ENCODE data around the gene DSTN. TPM values are rescaled to one million over a fixed set of nuclear protein-coding genes. Genes with fewer than 3 reads are reported as not detected.
A peak's percentile ranks its signal among the peaks of the same experiment; 100 is the strongest.

DSTN gene
- total and polyA plus RNA-seq, 9 of the 15 experiments (the other 6 are each of a cell fraction or from before 2014, with no cell fraction given), result 25.7 to 88.3 (median 61.0) TPM

GRCh38 chr20:17558154-17558940 is 11.5 kb upstream of the DSTN start:
- peak overlapping the region; percentile 86 for H2AFZ ChIP-seq (ENCODE audit: low read depth, low read length)
- peak; percentile 86 for ATAC-seq
- in situ Hi-C loops (cut with MboI), result no loop called here
- ChIA-PET POLR2A (no interaction called here), CTCF (ENCODE audit: low intra/inter-chr PET ratio) (no interaction called here)
- peak overlapping the region in 1 of 2 experiments; percentile 41; a peak in 3 of 4 replicates for H3K9ac ChIP-seq (ENCODE audit: insufficient read depth in 1 of 2, low read depth in 2 of 2, low read length in 2 of 2)
- no peaks in the 10 kb centered on the region for H3K79me2 ChIP-seq (ENCODE audit: control insufficient read depth, insufficient read depth, low read length)
- H3K27ac ChIP-seq (ENCODE audit: extremely low read depth, low read depth, low read length), result peak overlapping the region; percentile 76
- peak overlapping the region; percentile 60 for H3K4me2 ChIP-seq (ENCODE audit: insufficient read depth, low read length)
- H3K4me3 ChIP-seq, result peak overlapping the region; percentile 19; the same call in 1 of the 2 replicates
- peak; percentile 30 to 65 (median 44) for DNase-seq (ENCODE audit: extremely low read depth in 1 of 4, low spot score in 3 of 4)
- peak; percentile 77 for FAIRE-seq
- BruUV-seq (replicated peaks), result TSS peak; percentile 79
- intact Hi-C loops (cut with micrococcal nuclease), result no loop called here
- peaks cover 6 to 31% of the 10 kb centered on the region in 2 experiments; a peak in 3 of 5 replicates for H3K4me1 ChIP-seq (replicated peaks in 1 of 2; ENCODE audit: control insufficient read depth in 2 of 2, insufficient read depth in 2 of 2, low read length in 2 of 2)
- H3K9me1 ChIP-seq (ENCODE audit: control insufficient read depth, insufficient read depth, low read length), result no peaks in the 10 kb centered on the region
- H4K20me1 ChIP-seq (replicated peaks; ENCODE audit: control insufficient read depth, insufficient read depth, low read length), result no peaks in the 10 kb centered on the region
- H3K36me3 ChIP-seq (ENCODE audit: control insufficient read depth, insufficient read depth, low read length), result no peaks in the 10 kb centered on the region
- H3K9me3 ChIP-seq (replicated peaks; ENCODE audit: control insufficient read depth, insufficient read depth, low read depth, low read length), result no peaks in the 10 kb centered on the region
- WGBS (ENCODE audit: insufficient coverage, low coverage, missing lambda C conversion rate), result 19% methylated on average over 6 of the region's 7 CpGs
- no peaks in the 10 kb centered on the region for H3K27me3 ChIP-seq (ENCODE audit: control insufficient read depth in 2 of 2, insufficient read depth in 2 of 2, low read length in 2 of 2)
- TF ChIP-seq VEZF1 (CRISPR knock-in tag; IDR thresholded peaks at IDR 0.05) (peak; percentile 31), EP300 (IDR thresholded peaks at IDR 0.05; ENCODE audit: low read length) (peak; percentile 38; the same call in 1 of the 2 replicates), ARID1B (IDR thresholded peaks at IDR 0.05) (peak; percentile 73), ATF3 (IDR thresholded peaks at IDR 0.05) (peak; percentile 64), ATF3 (CRISPR knock-in tag; conservative IDR thresholded peaks at IDR 0.05) (no peak), RBM39 (optimal IDR thresholded peaks at IDR 0.05; ENCODE audit: low read depth, low read length) (no peak), SPI1 (IDR thresholded peaks at IDR 0.05; ENCODE audit: borderline replicate concordance, low read depth, low read length) (peak; percentile 94), PHF8 (IDR thresholded peaks at IDR 0.05; ENCODE audit: borderline replicate concordance, low read length) (peak; percentile 31; the same call in 1 of the 2 replicates), RFX1 (IDR thresholded peaks at IDR 0.05) (peak; percentile 55), FOXJ2 (tag; IDR thresholded peaks at IDR 0.05) (peak; percentile 92), DPF2 (IDR thresholded peaks at IDR 0.05) (peak; percentile 75; the same call in 1 of the 2 replicates), MAZ (CRISPR knock-in tag; conservative IDR thresholded peaks at IDR 0.05 in 1 of 2, IDR thresholded peaks at IDR 0.05 in 1 of 2) (0 out of 4 replicates have a peak, but pooled peaks of 1 of the 2 experiments have one; percentile 20), ZNF551 (CRISPR knock-in tag; IDR thresholded peaks at IDR 0.05) (no peak), ARHGAP35 (IDR thresholded peaks at IDR 0.05; ENCODE audit: partially characterized antibody) (no peak), ETV5 (CRISPR knock-in tag; IDR thresholded peaks at IDR 0.05; ENCODE audit: low read depth) (peak; percentile 78), SMARCE1 (IDR thresholded peaks at IDR 0.05) (peak; percentile 83), JUND (IDR thresholded peaks at IDR 0.05; ENCODE audit: borderline replicate concordance, low read depth, low read length) (peak; percentile 88), JUND (tag; IDR thresholded peaks at IDR 0.05; ENCODE audit: borderline replicate concordance, low read depth, low read length) (peak; percentile 64; the same call in 1 of the 3 replicates), GABPA (tag; conservative IDR thresholded peaks at IDR 0.05; ENCODE audit: low read depth) (peak; percentile 21; the same call in 1 of the 2 replicates)
- TF ChIP-seq, protein P1, sequence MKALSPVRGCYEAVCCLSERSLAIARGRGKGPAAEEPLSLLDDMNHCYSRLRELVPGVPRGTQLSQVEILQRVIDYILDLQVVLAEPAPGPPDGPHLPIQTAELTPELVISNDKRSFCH (CRISPR knock-in tag; IDR thresholded peaks at IDR 0.05), result no peak
- TF ChIP-seq, protein P1 (tag; IDR thresholded peaks at IDR 0.05), result 0 out of 2 replicates have a peak, but pooled peaks have one; percentile 59
